H9 (cell line): ENCODE results near the gene GRIK1. TPM values are rescaled to one million over a fixed set of nuclear protein-coding genes. Genes with fewer than 3 reads are reported as not detected.

ENCODE experiments used
- DNase-seq: peaks from one replicate; pipeline ENCODE4 v3.0.0-alpha.2; 2017
- H2AFZ ChIP-seq: one replicate; pipeline ENCODE4 v1.6.1; 2013; ENCODE audit warnings: mild to moderate bottlenecking, low read length, control low read depth, moderate library complexity
- H2AK5ac ChIP-seq: 2 replicates; pipeline ENCODE4 v1.6.1; 2013; ENCODE audit warnings: low read length, control low read depth, mixed read lengths; ENCODE audit not compliant: insufficient read length
- H2BK120ac ChIP-seq: one replicate; pipeline ENCODE4 v1.6.1; 2013; ENCODE audit warnings: low read depth, mild to moderate bottlenecking, low read length, control low read depth, inconsistent platforms; ENCODE audit not compliant: poor library complexity, severe bottlenecking
- H2BK12ac ChIP-seq: 2 replicates; pipeline ENCODE4 v1.6.1; 2013; ENCODE audit warnings: low read length, control low read depth, mixed read lengths, low read depth; ENCODE audit not compliant: insufficient read length
- H2BK15ac ChIP-seq: 2 replicates; pipeline ENCODE4 v1.6.1; 2013; ENCODE audit warnings: low read depth, low read length, control low read depth
- H2BK20ac ChIP-seq: one replicate; pipeline ENCODE4 v1.6.1; 2013; ENCODE audit warnings: low read depth, mild to moderate bottlenecking, low read length, control low read depth, inconsistent platforms; ENCODE audit not compliant: poor library complexity, severe bottlenecking
- H2BK5ac ChIP-seq: 2 replicates; pipeline ENCODE4 v1.6.1; 2013; ENCODE audit warnings: low read length, control low read depth, mixed read lengths; ENCODE audit not compliant: insufficient read length
- H3K14ac ChIP-seq: 2 replicates; pipeline ENCODE4 v1.6.1; 2013; ENCODE audit warnings: low read length, control low read depth; ENCODE audit not compliant: insufficient read depth
- H3K18ac ChIP-seq: 2 replicates; pipeline ENCODE4 v1.6.1; 2013; ENCODE audit warnings: low read depth, mild to moderate bottlenecking, mixed read lengths, low read length, control low read depth; ENCODE audit not compliant: insufficient read length
- H3K23ac ChIP-seq: 2 replicates; pipeline ENCODE4 v1.6.1; 2013; ENCODE audit warnings: low read length, control low read depth, mixed read lengths, low read depth; ENCODE audit not compliant: insufficient read length
- H3K23me2 ChIP-seq: 2 replicates; pipeline ENCODE4 v1.6.1; 2013; ENCODE audit warnings: low read depth, mild to moderate bottlenecking, mixed read lengths, low read length, control low read depth; ENCODE audit not compliant: insufficient read length, poor library complexity, severe bottlenecking
- H3K27ac ChIP-seq: 2 replicates; pipeline ENCODE4 v1.5.1; 2013; ENCODE audit warnings: low read length, control low read depth, mixed read lengths, low read depth; ENCODE audit not compliant: insufficient read length
- H3K27me3 ChIP-seq: 2 replicates; pipeline ENCODE4 v1.6.1; 2013; ENCODE audit warnings: low read length, control low read depth, inconsistent platforms; ENCODE audit not compliant: insufficient read depth
- H3K4ac ChIP-seq: 2 replicates; pipeline ENCODE4 v1.6.1; 2013; ENCODE audit warnings: low read depth, mild to moderate bottlenecking, control low read depth, inconsistent platforms, low read length, moderate library complexity
- H3K4me1 ChIP-seq: 2 replicates; pipeline ENCODE4 v1.6.1; 2013; ENCODE audit warnings: low read length, control low read depth, inconsistent platforms; ENCODE audit not compliant: insufficient read depth
- H3K4me2 ChIP-seq: 2 replicates; pipeline ENCODE4 v1.6.1; 2013; ENCODE audit warnings: low read length, control low read depth, mixed read lengths; ENCODE audit not compliant: insufficient read length, insufficient read depth
- H3K56ac ChIP-seq: 2 replicates; pipeline ENCODE4 v1.6.1; 2013; ENCODE audit warnings: low read depth, mild to moderate bottlenecking, mixed read lengths, low read length, control low read depth; ENCODE audit not compliant: insufficient read length
- H3K79me1 ChIP-seq: 2 replicates; pipeline ENCODE4 v1.6.1; 2013; ENCODE audit warnings: low read depth, mild to moderate bottlenecking, moderate library complexity, low read length, control low read depth, inconsistent platforms; ENCODE audit not compliant: insufficient read depth, poor library complexity, severe bottlenecking
- H3K79me2 ChIP-seq: 2 replicates; pipeline ENCODE4 v1.6.1; 2013; ENCODE audit warnings: low read length, control low read depth, inconsistent platforms; ENCODE audit not compliant: insufficient read depth
- H3K9ac ChIP-seq: 2 replicates; pipeline ENCODE4 v1.6.1; 2013; ENCODE audit warnings: low read length, control low read depth, mixed read lengths; ENCODE audit not compliant: insufficient read length; ENCODE audit errors: extremely low read depth
- H3K9me3 ChIP-seq: one replicate; pipeline ENCODE4 v1.6.1; 2013; ENCODE audit warnings: low read depth, low read length, inconsistent platforms; ENCODE audit not compliant: control insufficient read depth
- H3T11ph ChIP-seq: one replicate; pipeline ENCODE4 v1.6.1; 2013; ENCODE audit warnings: mild to moderate bottlenecking, low read length, control low read depth, inconsistent platforms
- H4K20me1 ChIP-seq: one replicate; pipeline ENCODE4 v1.6.1; 2013; ENCODE audit not compliant: control insufficient read depth, insufficient read length, insufficient read depth
- H4K5ac ChIP-seq: 2 replicates; pipeline ENCODE4 v1.6.1; 2013; ENCODE audit warnings: low read depth, mild to moderate bottlenecking, mixed read lengths, low read length, control low read depth; ENCODE audit not compliant: insufficient read length
- H4K8ac ChIP-seq: replicated peaks from 2 replicates; pipeline ENCODE4 v1.6.1; 2013; ENCODE audit warnings: low read length, control low read depth, mixed read lengths, low read depth; ENCODE audit not compliant: insufficient read length
- H4K91ac ChIP-seq: 2 replicates; pipeline ENCODE4 v1.6.1; 2013; ENCODE audit warnings: low read depth, mild to moderate bottlenecking, moderate library complexity, mixed read lengths, low read length, control low read depth; ENCODE audit not compliant: insufficient read length
- H3K27ac Mint-ChIP-seq, 3 experiments: 2 replicates in 2 of 3; 3 replicates in 1 of 3; pipeline ENCODE4 v1.8.0; 2020 to 2021; ENCODE audit warnings: mixed read lengths in 3 of 3, mild to moderate bottlenecking in 1 of 3, moderate library complexity in 1 of 3
- H3K27me3 Mint-ChIP-seq: 2 replicates; pipeline ENCODE4 v1.8.0; 2021; ENCODE audit warnings: low read depth, mild to moderate bottlenecking, moderate library complexity, mixed read lengths
- H3K36me3 Mint-ChIP-seq, 3 experiments: 2 replicates in 2 of 3; 3 replicates in 1 of 3; pipeline ENCODE4 v1.8.0; 2020 to 2021; ENCODE audit warnings: low read depth in 3 of 3, mixed read lengths in 3 of 3; ENCODE audit not compliant: insufficient read depth in 1 of 3
- H3K4me1 Mint-ChIP-seq, 2 experiments: 2 replicates each; pipeline ENCODE4 v1.8.0; 2020; ENCODE audit warnings: mixed read lengths in 2 of 2
- H3K4me3 Mint-ChIP-seq, 2 experiments: 2 replicates in 1 of 2; 3 replicates in 1 of 2; pipeline ENCODE4 v1.8.0; 2020 to 2021; ENCODE audit warnings: mild to moderate bottlenecking in 2 of 2, mixed read lengths in 2 of 2, moderate library complexity in 1 of 2
- H3K9me3 Mint-ChIP-seq, 2 experiments: 2 replicates in 1 of 2; 3 replicates in 1 of 2; pipeline ENCODE4 v1.8.0; 2020; ENCODE audit warnings: mild to moderate bottlenecking in 2 of 2, mixed read lengths in 2 of 2, moderate library complexity in 1 of 2
- CTCF ChIP-seq: fragments of 200-600 bp; sonication (generic); conservative IDR thresholded peaks from 3 replicates; pipeline ENCODE4 v1.8.0; 2021; ENCODE audit warnings: antibody characterized with exemption, mild to moderate bottlenecking
- WGBS: extraction: QIAGEN DNeasy Blood & Tissue Kit; methylation state at CpG from one replicate; pipeline ENCODE4 v1.1.7; 2013; ENCODE audit warnings: missing lambda C conversion rate, low lambda C conversion rate, mixed read lengths; ENCODE audit not compliant: insufficient read length; ENCODE audit errors: extremely low coverage; 5-methylcytosine and 5-hydroxymethylcytosine counted together
- total RNA-seq: library from RNA; stranded (reverse); gene quantifications from 2 replicates; pipeline ENCODE4 v1.2.1, GENCODE V29; 2021

The GRIK1 gene
- total RNA-seq, 1 experiment from 2014 or later = not detected

- H3K4me1 ChIP-seq = no peaks in the 10 kb centered on the region
- no peak overlapping the region; a peak in 1 of 7 replicates for H3K27ac Mint-ChIP-seq
- H3K79me1 ChIP-seq = no peaks in the 10 kb centered on the region
- H3K27ac ChIP-seq = no peak overlapping the region
- no peaks in the 10 kb centered on the region for H3K27me3 ChIP-seq
- no peak overlapping the region for H3K14ac ChIP-seq
- no peak overlapping the region for H4K8ac ChIP-seq
- H2AK5ac ChIP-seq = no peak overlapping the region
- H3K79me2 ChIP-seq = no peaks in the 10 kb centered on the region
- no peak overlapping the region for H2BK5ac ChIP-seq
- no peak overlapping the region for H3K4ac ChIP-seq
- peaks cover 0 to 2% of the 10 kb centered on the region in 2 experiments; a peak in 3 of 5 replicates for H3K9me3 Mint-ChIP-seq
- no peak overlapping the region for H3K56ac ChIP-seq
- H3K27me3 Mint-ChIP-seq = no peaks in the 10 kb centered on the region
- H3K4me2 ChIP-seq = no peak overlapping the region
- no peak overlapping the region for H3K4me3 Mint-ChIP-seq
- no peaks in the 10 kb centered on the region for H3K23me2 ChIP-seq
- H3K4me1 Mint-ChIP-seq = 0 out of 4 replicates have a peak, but pooled peaks cover 0 to 3% of the 10 kb centered on the region in 2 experiments
- H2BK20ac ChIP-seq = no peak overlapping the region
- no peak overlapping the region for H3K9ac ChIP-seq
- H3K23ac ChIP-seq = no peak overlapping the region
- no peak overlapping the region for H4K91ac ChIP-seq
- no peak overlapping the region for H2BK120ac ChIP-seq
- H3K18ac ChIP-seq = no peak overlapping the region
- no peak overlapping the region for H4K5ac ChIP-seq
- no peak overlapping the region for H2BK15ac ChIP-seq
- H2BK12ac ChIP-seq = no peak overlapping the region
- no peak for DNase-seq
- H3K36me3 Mint-ChIP-seq = 0 out of 7 replicates have a peak, but pooled peaks cover 0 to 4% (median 2%) of the 10 kb centered on the region in 3 experiments
- no peak for TF ChIP-seq CTCF
- no peak overlapping the region for H2AFZ ChIP-seq
- no peaks in the 10 kb centered on the region for H3K9me3 ChIP-seq
- WGBS = no CpG with 5 or more reads among the region's 6 CpGs
- H3T11ph ChIP-seq = no peak overlapping the region
- no peaks in the 10 kb centered on the region for H4K20me1 ChIP-seq
Observed at GRCh38 chr21:29506214-29506613, 433.6 kb downstream of the GRIK1 start.
